HG03066 (cell line): ENCODE results near the gene LDHAL6A.
"Not testable (repeated sequence)": the region's sequence is repeated elsewhere in the genome, so short reads cannot be mapped to it uniquely, and the experiment has no call there.

Experiments
- ATAC-seq: cut with Tn5 transposase; IDR thresholded peaks from one replicate; pipeline ENCODE4 v1.9.1; 2021; ENCODE audit warnings: low read depth; ENCODE audit not compliant: unreplicated experiment

LDHAL6A gene

GRCh38 chr11:18455686-18456372 lies at the start of gene LDHAL6A:
Gene LDHAL6A, plus strand, starts transcription at chr11:18455856. Its CDS starts 825 bp downstream, at chr11:18456681.
- no peak for ATAC-seq

- not testable (repeated sequence) for ATAC-seq
Observed at GRCh38 chr11:18407400-18407799, 48.3 kb upstream of the LDHAL6A start.

GRCh38 chr11:18408558-18409291 lies 46.9 kb upstream of the LDHAL6A start:
- no peak for ATAC-seq

GRCh38 chr11:18416459-18416858 lies 39.2 kb upstream of the LDHAL6A start:
- ATAC-seq: no peak

GRCh38 chr11:18419040-18419439 lies 36.6 kb upstream of the LDHAL6A start:
- no peak for ATAC-seq

- no peak for ATAC-seq
Observed at GRCh38 chr11:18420067-18420466, 35.6 kb upstream of the LDHAL6A start.

- ATAC-seq: no peak
Observed at GRCh38 chr11:18427240-18427639, 28.4 kb upstream of the LDHAL6A start.

- ATAC-seq: no peak
Observed at GRCh38 chr11:18429332-18429731, 26.3 kb upstream of the LDHAL6A start.

- ATAC-seq: no peak
Observed at GRCh38 chr11:18438691-18439090, 17.0 kb upstream of the LDHAL6A start.

- ATAC-seq: no peak
Observed at GRCh38 chr11:18449251-18449650, 6.4 kb upstream of the LDHAL6A start.

- ATAC-seq: no peak
Observed at GRCh38 chr11:18452927-18453326, 2.7 kb upstream of the LDHAL6A start.

GRCh38 chr11:18457450-18457849 lies 1.8 kb downstream of the LDHAL6A start:
- no peak for ATAC-seq

GRCh38 chr11:18459634-18460033 lies 4.0 kb downstream of the LDHAL6A start:
- ATAC-seq: no peak

- ATAC-seq: no peak
Observed at GRCh38 chr11:18461909-18462308, 6.3 kb downstream of the LDHAL6A start.

- ATAC-seq: no peak
Observed at GRCh38 chr11:18463439-18463838, 7.8 kb downstream of the LDHAL6A start.

GRCh38 chr11:18466402-18466801 lies 10.7 kb downstream of the LDHAL6A start:
- no peak for ATAC-seq

GRCh38 chr11:18468059-18468458 lies 12.4 kb downstream of the LDHAL6A start:
- ATAC-seq: no peak

- ATAC-seq: no peak
Observed at GRCh38 chr11:18468961-18469360, 13.3 kb downstream of the LDHAL6A start.

- ATAC-seq: no peak
Observed at GRCh38 chr11:18471995-18472394, 16.3 kb downstream of the LDHAL6A start.

- no peak for ATAC-seq
Observed at GRCh38 chr11:18472587-18472986, 16.9 kb downstream of the LDHAL6A start.

- no peak for ATAC-seq
Observed at GRCh38 chr11:18479063-18479462, 23.4 kb downstream of the LDHAL6A start.

GRCh38 chr11:18485913-18486528 lies 30.4 kb downstream of the LDHAL6A start:
- no peak for ATAC-seq
